Tibial artery (tissue), 4 donors: ENCODE results near the gene CHST11.

Experiments used
- DNase-seq, 2 donors: peaks; one replicate each; pipeline ENCODE4 v3.0.0-alpha.2; 2019
- H3K27ac ChIP-seq, 2 donors: fragments of 200-600 bp; sonication (generic) in 1 of 2; 1 replicate in 1 of 2; 2 replicates in 1 of 2; pipeline ENCODE4 v1.5.1; 2018 to 2019; ENCODE audit warnings: mild to moderate bottlenecking in 1 of 2
- H3K27me3 ChIP-seq, 2 donors: fragments of 200-600 bp; sonication (generic) in 1 of 2; one replicate each; pipeline versions ENCODE4 v1.5.1 to v1.6.0; 2016 to 2019
- H3K36me3 ChIP-seq, 3 donors: fragments of 200-600 bp; sonication (generic) in 2 of 3; one replicate each; pipeline ENCODE4 v1.5.1; 2016 to 2019; ENCODE audit warnings: mild to moderate bottlenecking in 2 of 3
- H3K4me1 ChIP-seq, 4 donors: fragments of 200-600 bp; sonication (generic) in 2 of 4; 1 replicate in 3 of 4; 2 replicates in 1 of 4; pipeline ENCODE4 v1.5.1; 2016 to 2019
- H3K4me3 ChIP-seq, 2 donors: fragments of 200-600 bp; sonication (generic) in 1 of 2; 1 replicate in 1 of 2; 2 replicates in 1 of 2; pipeline ENCODE4 v1.5.1; 2018 to 2019; ENCODE audit warnings: mild to moderate bottlenecking in 2 of 2
- H3K9me3 ChIP-seq, 3 donors: fragments of 200-600 bp; sonication (generic) in 1 of 3; one replicate each; pipeline ENCODE4 v1.5.1; 2016 to 2019
- intact Hi-C: fragments of 100-400 bp; cut with DNase I; formaldehyde crosslinking; loops from one replicate; pipeline ENCODE4 v1.15.0; 2023; ENCODE audit warnings: low total_unique reads
- TF ChIP-seq, protein P1 (sequence below), 2 experiments: fragments of 200-600 bp in 1 of 2; fragments of 450-650 bp in 1 of 2; IDR thresholded peaks; one replicate each; pipeline ENCODE4 v1.5.1; 2017 to 2019; ENCODE audit warnings: antibody characterized with exemption in 2 of 2, mild to moderate bottlenecking in 1 of 2, moderate library complexity in 1 of 2

CHST11 gene

GRCh38 chr12:104638218-104638850 lies 181.6 kb downstream of the CHST11 start:
- no peaks in the 10 kb centered on the region for H3K36me3 ChIP-seq
- peaks cover 0 to 2% (median 0%) of the 10 kb centered on the region in 3 donors for H3K9me3 ChIP-seq
- no peaks in the 10 kb centered on the region for H3K27me3 ChIP-seq
- H3K27ac ChIP-seq, result no peak overlapping the region
- H3K4me3 ChIP-seq, result no peak overlapping the region
- intact Hi-C loops, result no loop called here
- DNase-seq, result no peak
- peaks cover 0 to 5% (median 0%) of the 10 kb centered on the region in 4 donors for H3K4me1 ChIP-seq
- TF ChIP-seq, protein P1, sequence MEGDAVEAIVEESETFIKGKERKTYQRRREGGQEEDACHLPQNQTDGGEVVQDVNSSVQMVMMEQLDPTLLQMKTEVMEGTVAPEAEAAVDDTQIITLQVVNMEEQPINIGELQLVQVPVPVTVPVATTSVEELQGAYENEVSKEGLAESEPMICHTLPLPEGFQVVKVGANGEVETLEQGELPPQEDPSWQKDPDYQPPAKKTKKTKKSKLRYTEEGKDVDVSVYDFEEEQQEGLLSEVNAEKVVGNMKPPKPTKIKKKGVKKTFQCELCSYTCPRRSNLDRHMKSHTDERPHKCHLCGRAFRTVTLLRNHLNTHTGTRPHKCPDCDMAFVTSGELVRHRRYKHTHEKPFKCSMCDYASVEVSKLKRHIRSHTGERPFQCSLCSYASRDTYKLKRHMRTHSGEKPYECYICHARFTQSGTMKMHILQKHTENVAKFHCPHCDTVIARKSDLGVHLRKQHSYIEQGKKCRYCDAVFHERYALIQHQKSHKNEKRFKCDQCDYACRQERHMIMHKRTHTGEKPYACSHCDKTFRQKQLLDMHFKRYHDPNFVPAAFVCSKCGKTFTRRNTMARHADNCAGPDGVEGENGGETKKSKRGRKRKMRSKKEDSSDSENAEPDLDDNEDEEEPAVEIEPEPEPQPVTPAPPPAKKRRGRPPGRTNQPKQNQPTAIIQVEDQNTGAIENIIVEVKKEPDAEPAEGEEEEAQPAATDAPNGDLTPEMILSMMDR (IDR thresholded peaks at IDR 0.05), result no peak

GRCh38 chr12:104638851-104639240 lies 182.1 kb downstream of the CHST11 start:
- no peak overlapping the region for H3K4me3 ChIP-seq
- H3K27me3 ChIP-seq, result no peaks in the 10 kb centered on the region
- peaks cover 0 to 7% (median 0%) of the 10 kb centered on the region in 4 donors for H3K4me1 ChIP-seq
- no peaks in the 10 kb centered on the region for H3K36me3 ChIP-seq
- H3K27ac ChIP-seq, result no peak overlapping the region
- DNase-seq, result no peak
- TF ChIP-seq, protein P1 (IDR thresholded peaks at IDR 0.05), result no peak
- H3K9me3 ChIP-seq, result peaks cover 0 to 2% (median 0%) of the 10 kb centered on the region in 3 donors
- intact Hi-C loops, result no loop called here

DNA sequence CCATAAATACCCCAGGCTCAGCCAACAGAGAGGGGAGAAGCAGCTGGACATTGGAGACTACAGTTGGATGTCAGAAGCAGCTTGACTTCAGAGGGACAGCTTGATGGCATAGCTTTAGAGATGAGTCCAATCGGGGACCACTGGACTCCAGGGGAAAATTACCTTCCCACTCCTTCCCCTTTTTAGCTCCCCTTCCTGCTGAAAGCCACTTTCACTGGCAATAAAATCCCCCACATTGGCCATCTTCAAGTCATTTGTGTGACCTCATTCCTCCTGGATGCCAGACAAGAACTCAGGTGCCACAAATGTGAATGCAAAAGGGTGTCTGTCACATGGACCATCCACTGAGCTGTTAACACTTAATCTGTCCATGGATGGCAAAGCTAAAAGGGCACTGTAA lies 184.2 kb downstream of the CHST11 start:
- intact Hi-C loops, result loop anchor here (5.0 kb wide), 1 partner anchor 79 kb away; no protein-coding TSS in a partner anchor
- no peak overlapping the region for H3K4me3 ChIP-seq
- no peak overlapping the region for H3K27ac ChIP-seq
- peaks cover 0 to 11% (median 0%) of the 10 kb centered on the region in 4 donors for H3K4me1 ChIP-seq
- no peaks in the 10 kb centered on the region for H3K36me3 ChIP-seq
- TF ChIP-seq, protein P1 (IDR thresholded peaks at IDR 0.05), result no peak
- DNase-seq, result no peak
- peaks cover 0 to 2% (median 0%) of the 10 kb centered on the region in 3 donors for H3K9me3 ChIP-seq
- H3K27me3 ChIP-seq, result no peaks in the 10 kb centered on the region

- intact Hi-C loops, result loop anchor here (5.0 kb wide), 1 partner anchor 80 kb away; no protein-coding TSS in a partner anchor
- peaks cover 0 to 11% (median 0%) of the 10 kb centered on the region in 4 donors for H3K4me1 ChIP-seq
- no peak overlapping the region for H3K27ac ChIP-seq
- DNase-seq, result no peak
- no peaks in the 10 kb centered on the region for H3K27me3 ChIP-seq
- H3K9me3 ChIP-seq, result peaks cover 0 to 2% (median 0%) of the 10 kb centered on the region in 3 donors
- no peak overlapping the region for H3K4me3 ChIP-seq
- TF ChIP-seq, protein P1 (IDR thresholded peaks at IDR 0.05), result no peak
- no peaks in the 10 kb centered on the region for H3K36me3 ChIP-seq
Observed at GRCh38 chr12:104641862-104642261, 185.1 kb downstream of the CHST11 start.

DNA sequence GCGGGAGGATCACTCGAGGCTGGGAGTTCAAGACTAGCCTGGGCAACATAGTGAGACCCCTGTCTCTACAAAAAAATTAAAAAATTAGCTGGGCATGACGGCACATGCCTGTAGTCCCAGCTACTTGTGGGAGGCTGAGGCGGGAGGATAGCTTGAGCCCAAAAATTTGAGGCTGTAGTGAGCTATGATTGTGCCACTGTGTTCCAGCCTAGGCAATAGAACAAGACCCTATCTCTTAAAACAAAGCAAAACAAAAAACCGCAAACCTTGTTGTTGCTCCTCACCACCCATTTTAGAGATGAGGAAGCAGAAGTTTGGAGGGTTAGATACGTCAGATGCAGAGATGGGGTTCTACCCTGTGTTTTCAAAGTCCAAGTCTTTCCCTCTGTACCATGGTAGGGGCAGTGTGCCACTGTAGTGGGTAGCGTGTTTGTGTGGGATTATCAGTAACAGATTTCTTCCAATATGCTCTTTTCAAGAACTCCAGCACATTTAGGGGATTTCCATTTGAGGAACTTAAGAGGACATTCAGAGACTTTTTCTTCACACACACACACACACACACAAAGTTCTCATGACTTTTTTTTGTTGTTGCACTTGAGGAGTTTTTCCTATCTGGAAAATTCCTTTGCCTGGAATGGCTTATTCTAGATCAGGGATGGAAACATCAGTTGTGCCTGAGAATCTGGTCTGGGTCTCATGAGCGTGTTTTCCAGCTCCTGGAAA lies 186.5 kb downstream of the CHST11 start:
- TF ChIP-seq, protein P1 (IDR thresholded peaks at IDR 0.05), result no peak
- intact Hi-C loops, result loop anchor here (5.0 kb wide), 1 partner anchor 81 kb away; no protein-coding TSS in a partner anchor
- H3K4me1 ChIP-seq, result peaks cover 0 to 11% (median 0%) of the 10 kb centered on the region in 4 donors

More for the DNA sequence above, 186.5 kb downstream of the CHST11 start:
- no peak for DNase-seq
- H3K36me3 ChIP-seq, result no peaks in the 10 kb centered on the region
- H3K9me3 ChIP-seq, result peaks cover 0 to 2% (median 0%) of the 10 kb centered on the region in 3 donors
- no peak overlapping the region for H3K4me3 ChIP-seq
- H3K27me3 ChIP-seq, result no peaks in the 10 kb centered on the region
- no peak overlapping the region for H3K27ac ChIP-seq
